ENCODE data around the gene EVX1. TPM values are rescaled to one million over a fixed set of nuclear protein-coding genes. Genes with fewer than 3 reads are reported as not detected.

Gene EVX1
- total RNA-seq, 1 experiment from 2014 or later, result not detected

DNA sequence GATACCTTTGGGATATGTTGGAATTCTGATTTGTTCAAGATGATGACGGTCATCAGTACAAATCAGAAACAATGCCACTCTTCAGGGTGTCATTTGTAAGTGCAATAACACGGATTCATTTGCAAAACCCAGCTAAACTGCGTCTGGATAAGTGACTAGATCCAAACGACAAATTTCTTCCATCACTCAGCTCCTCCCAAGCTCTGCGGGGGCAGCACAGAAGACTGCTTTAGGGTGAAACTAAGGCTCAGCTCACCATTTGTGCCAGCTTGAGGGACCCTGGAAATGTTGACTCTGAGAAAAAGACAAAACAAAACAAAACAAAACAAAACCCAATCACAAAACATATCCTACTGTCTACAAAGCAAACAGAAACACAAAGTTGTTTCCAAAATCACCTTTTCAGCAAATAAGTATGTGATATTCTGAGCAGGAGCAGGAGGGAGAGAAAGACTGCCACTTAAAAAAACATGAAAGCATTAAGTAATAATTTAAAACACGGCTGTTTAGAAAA, 8.0 kb downstream of the EVX1 start:
- no peak overlapping the region for H2AFZ ChIP-seq (ENCODE audit: low read length)
- no peak overlapping the region for H3K4me2 ChIP-seq (ENCODE audit: low read depth, low read length, poor library complexity, severe bottlenecking)
- no peaks in the 10 kb centered on the region for H3K9me3 ChIP-seq (ENCODE audit: low read length)
- H3K9me2 ChIP-seq (replicated peaks; ENCODE audit: insufficient read depth, low read length), result no peaks in the 10 kb centered on the region
- no peaks in the 10 kb centered on the region for H3K27me3 ChIP-seq (ENCODE audit: low read length)
- no peak overlapping the region for H3K27ac ChIP-seq (ENCODE audit: low read length)
- no peaks in the 10 kb centered on the region for H3K79me2 ChIP-seq (ENCODE audit: low read length)
- H3K9ac ChIP-seq (ENCODE audit: low read length), result no peak overlapping the region
- H4K20me1 ChIP-seq (ENCODE audit: insufficient read depth, low read depth, low read length), result no peaks in the 10 kb centered on the region
- peaks cover 9% of the 10 kb centered on the region for H3K4me1 ChIP-seq (ENCODE audit: low read length)
- no peak overlapping the region for H3K4me3 ChIP-seq (ENCODE audit: low read length)
- H3K36me3 ChIP-seq (ENCODE audit: insufficient read depth, low read length), result no peaks in the 10 kb centered on the region
- DNase-seq, result no peak

DNA sequence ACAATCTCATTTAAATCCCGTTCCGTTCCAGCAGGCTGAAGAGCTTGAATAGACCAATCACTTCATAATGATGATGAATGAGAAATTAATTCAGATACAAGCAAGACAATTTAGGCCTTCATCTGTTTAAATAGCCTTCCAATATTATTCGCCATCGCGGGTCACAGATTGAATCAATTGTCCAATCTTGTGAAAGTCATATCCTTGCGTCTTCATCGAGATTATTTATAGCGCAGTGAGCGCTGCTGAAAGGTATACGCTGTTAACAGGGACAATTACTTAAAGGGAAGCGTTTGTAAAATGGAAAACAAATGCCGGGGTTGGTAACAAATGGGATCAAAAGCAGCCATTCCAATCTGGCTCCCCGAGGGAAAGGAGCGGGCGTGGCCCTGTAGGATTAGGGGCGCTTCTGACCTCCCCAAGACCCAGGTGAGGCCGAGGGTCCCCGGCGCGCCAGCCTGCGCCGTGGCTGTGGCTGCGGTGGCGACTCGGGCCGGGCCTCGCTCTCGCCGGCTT, 8.6 kb downstream of the EVX1 start:
- Histone ChIP-seq H3K27me3 (ENCODE audit: low read length) (no peaks in the 10 kb centered on the region), H3K4me2 (ENCODE audit: low read depth, low read length, poor library complexity, severe bottlenecking) (no peak overlapping the region), H3K4me1 (ENCODE audit: low read length) (peaks cover 9% of the 10 kb centered on the region)

DNA sequence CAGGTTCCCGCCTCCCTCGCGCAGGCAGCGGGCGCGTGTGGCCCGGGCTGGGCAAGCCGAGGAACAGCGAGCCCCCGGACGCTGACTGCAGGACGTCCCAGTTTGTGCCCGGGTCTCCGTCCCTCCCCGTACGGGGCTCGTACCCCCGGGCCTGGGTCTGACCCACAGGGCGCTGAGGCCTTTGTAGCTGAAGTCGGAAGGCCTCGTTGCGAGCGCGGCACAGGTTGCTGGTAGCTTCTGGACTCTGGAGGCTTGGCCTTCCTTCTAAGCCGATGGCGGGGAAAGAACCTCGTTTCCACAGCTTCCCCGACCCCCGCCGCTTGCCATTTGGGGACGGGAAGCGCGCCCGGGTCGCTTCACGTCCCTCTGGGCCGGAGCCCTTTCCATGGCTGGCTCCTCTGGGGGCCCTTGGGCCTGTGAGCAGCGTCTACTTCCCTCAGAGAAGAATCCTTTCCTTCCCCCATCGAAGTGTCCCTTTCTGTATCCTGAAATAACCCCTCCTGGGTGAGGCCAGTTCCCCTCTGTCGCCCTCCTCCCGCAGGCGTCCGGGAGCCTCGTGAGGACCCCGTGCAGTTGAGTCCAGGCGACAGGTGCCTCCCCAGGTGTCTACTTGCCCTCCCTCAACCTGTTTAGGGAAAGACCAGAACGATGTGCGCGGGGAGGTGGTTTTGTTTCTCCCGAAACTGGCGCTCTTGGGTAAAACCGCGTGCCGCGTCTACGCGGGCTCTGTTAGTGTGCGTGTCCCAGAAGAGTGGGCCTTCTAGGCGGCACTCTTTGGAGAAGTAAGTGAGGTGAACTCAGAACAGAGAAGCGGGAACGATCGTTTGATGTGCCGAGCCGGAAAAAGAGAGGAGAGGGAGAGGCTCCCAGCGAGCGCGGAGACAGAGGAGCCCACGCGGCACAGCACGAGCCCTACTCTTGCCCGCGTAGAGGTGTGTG, 9.3 kb downstream of the EVX1 start:
- H3K36me3 ChIP-seq (ENCODE audit: insufficient read depth, low read length), result no peaks in the 10 kb centered on the region
- DNase-seq, result no peak
- no peak overlapping the region for H3K4me3 ChIP-seq (ENCODE audit: low read length)
- no peaks in the 10 kb centered on the region for H3K9me2 ChIP-seq (replicated peaks; ENCODE audit: insufficient read depth, low read length)
- no peaks in the 10 kb centered on the region for H3K9me3 ChIP-seq (ENCODE audit: low read length)
- H4K20me1 ChIP-seq (ENCODE audit: insufficient read depth, low read depth, low read length), result no peaks in the 10 kb centered on the region
- H3K4me2 ChIP-seq (ENCODE audit: low read depth, low read length, poor library complexity, severe bottlenecking), result no peak overlapping the region
- no peaks in the 10 kb centered on the region for H3K27me3 ChIP-seq (ENCODE audit: low read length)
- H3K4me1 ChIP-seq (ENCODE audit: low read length), result peaks cover 9% of the 10 kb centered on the region
- H3K9ac ChIP-seq (ENCODE audit: low read length), result no peak overlapping the region
- H2AFZ ChIP-seq (ENCODE audit: low read length), result no peak overlapping the region
- H3K27ac ChIP-seq (ENCODE audit: low read length), result no peak overlapping the region
- H3K79me2 ChIP-seq (ENCODE audit: low read length), result no peaks in the 10 kb centered on the region

More for the DNA sequence above, 8.6 kb downstream of the EVX1 start:
- Histone ChIP-seq H2AFZ (ENCODE audit: low read length) (no peak overlapping the region), H3K9me3 (ENCODE audit: low read length) (no peaks in the 10 kb centered on the region), H3K79me2 (ENCODE audit: low read length) (no peaks in the 10 kb centered on the region), H3K9ac (ENCODE audit: low read length) (no peak overlapping the region), H3K4me3 (ENCODE audit: low read length) (no peak overlapping the region), H3K36me3 (ENCODE audit: insufficient read depth, low read length) (no peaks in the 10 kb centered on the region), H3K9me2 (replicated peaks; ENCODE audit: insufficient read depth, low read length) (no peaks in the 10 kb centered on the region), H4K20me1 (ENCODE audit: insufficient read depth, low read depth, low read length) (no peaks in the 10 kb centered on the region), H3K27ac (ENCODE audit: low read length) (no peak overlapping the region)
- DNase-seq, result no peak

- Histone ChIP-seq H3K9me2 (replicated peaks; ENCODE audit: insufficient read depth, low read length) (no peaks in the 10 kb centered on the region), H3K36me3 (ENCODE audit: insufficient read depth, low read length) (no peaks in the 10 kb centered on the region), H3K4me1 (ENCODE audit: low read length) (no peaks in the 10 kb centered on the region), H3K27me3 (ENCODE audit: low read length) (no peaks in the 10 kb centered on the region), H2AFZ (ENCODE audit: low read length) (no peak overlapping the region), H3K79me2 (ENCODE audit: low read length) (no peaks in the 10 kb centered on the region), H3K4me3 (ENCODE audit: low read length) (no peak overlapping the region), H3K9me3 (ENCODE audit: low read length) (no peaks in the 10 kb centered on the region), H3K4me2 (ENCODE audit: low read depth, low read length, poor library complexity, severe bottlenecking) (no peak overlapping the region), H4K20me1 (ENCODE audit: insufficient read depth, low read depth, low read length) (no peaks in the 10 kb centered on the region), H3K27ac (ENCODE audit: low read length) (no peak overlapping the region), H3K9ac (ENCODE audit: low read length) (no peak overlapping the region)
- DNase-seq, result no peak
These were observed 12.0 kb downstream of the EVX1 start for GRCh38 chr7:27254625-27255024.

GRCh38 chr7:27260211-27260610, 17.6 kb downstream of the EVX1 start:
- Histone ChIP-seq H3K9ac (ENCODE audit: low read length) (no peak overlapping the region), H3K27ac (ENCODE audit: low read length) (no peak overlapping the region), H3K27me3 (ENCODE audit: low read length) (no peaks in the 10 kb centered on the region), H3K9me2 (replicated peaks; ENCODE audit: insufficient read depth, low read length) (no peaks in the 10 kb centered on the region), H3K9me3 (ENCODE audit: low read length) (no peaks in the 10 kb centered on the region), H2AFZ (ENCODE audit: low read length) (no peak overlapping the region), H3K36me3 (ENCODE audit: insufficient read depth, low read length) (no peaks in the 10 kb centered on the region), H3K79me2 (ENCODE audit: low read length) (no peaks in the 10 kb centered on the region), H3K4me3 (ENCODE audit: low read length) (no peak overlapping the region), H3K4me1 (ENCODE audit: low read length) (no peaks in the 10 kb centered on the region), H4K20me1 (ENCODE audit: insufficient read depth, low read depth, low read length) (no peaks in the 10 kb centered on the region), H3K4me2 (ENCODE audit: low read depth, low read length, poor library complexity, severe bottlenecking) (no peak overlapping the region)
- no peak for DNase-seq

DNA sequence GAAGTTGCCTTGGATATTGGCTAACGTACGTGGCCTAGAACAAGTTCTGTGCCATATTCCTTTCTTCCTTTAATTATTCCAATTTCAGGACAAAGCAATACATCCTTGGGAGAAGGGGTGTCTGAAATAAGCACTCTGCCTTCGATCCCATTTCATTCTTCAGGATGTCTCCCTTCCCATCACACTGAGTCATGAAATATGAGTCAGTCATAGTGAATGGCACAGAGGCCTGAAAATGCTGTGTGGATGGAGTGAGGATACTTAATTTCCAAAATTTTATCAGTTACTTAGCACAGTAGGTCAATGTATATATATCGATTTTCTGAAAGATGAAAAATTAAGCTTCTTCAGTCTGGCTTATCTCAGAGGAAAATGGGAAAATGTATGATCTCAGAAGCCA, 19.5 kb downstream of the EVX1 start:
- no peak for DNase-seq
- Histone ChIP-seq H2AFZ (ENCODE audit: low read length) (no peak overlapping the region), H3K9ac (ENCODE audit: low read length) (no peak overlapping the region), H3K9me3 (ENCODE audit: low read length) (no peaks in the 10 kb centered on the region), H4K20me1 (ENCODE audit: insufficient read depth, low read depth, low read length) (no peaks in the 10 kb centered on the region), H3K9me2 (replicated peaks; ENCODE audit: insufficient read depth, low read length) (no peaks in the 10 kb centered on the region), H3K27ac (ENCODE audit: low read length) (no peak overlapping the region), H3K4me1 (ENCODE audit: low read length) (no peaks in the 10 kb centered on the region), H3K36me3 (ENCODE audit: insufficient read depth, low read length) (no peaks in the 10 kb centered on the region), H3K4me3 (ENCODE audit: low read length) (no peak overlapping the region), H3K4me2 (ENCODE audit: low read depth, low read length, poor library complexity, severe bottlenecking) (no peak overlapping the region), H3K27me3 (ENCODE audit: low read length) (no peaks in the 10 kb centered on the region), H3K79me2 (ENCODE audit: low read length) (no peaks in the 10 kb centered on the region)

- no peak for DNase-seq
- Histone ChIP-seq H3K27me3 (ENCODE audit: low read length) (no peaks in the 10 kb centered on the region), H3K9me3 (ENCODE audit: low read length) (no peaks in the 10 kb centered on the region), H3K9ac (ENCODE audit: low read length) (no peak overlapping the region), H3K4me3 (ENCODE audit: low read length) (no peak overlapping the region), H3K9me2 (replicated peaks; ENCODE audit: insufficient read depth, low read length) (no peaks in the 10 kb centered on the region), H3K79me2 (ENCODE audit: low read length) (no peaks in the 10 kb centered on the region), H3K36me3 (ENCODE audit: insufficient read depth, low read length) (no peaks in the 10 kb centered on the region), H3K4me2 (ENCODE audit: low read depth, low read length, poor library complexity, severe bottlenecking) (no peak overlapping the region), H3K27ac (ENCODE audit: low read length) (no peak overlapping the region), H3K4me1 (ENCODE audit: low read length) (no peaks in the 10 kb centered on the region), H2AFZ (ENCODE audit: low read length) (no peak overlapping the region; the same call in 1 of the 2 replicates), H4K20me1 (ENCODE audit: insufficient read depth, low read depth, low read length) (no peaks in the 10 kb centered on the region)
These were observed 21.2 kb downstream of the EVX1 start for GRCh38 chr7:27263781-27264180.

GRCh38 chr7:27269455-27269854, 26.9 kb downstream of the EVX1 start:
- no peak overlapping the region for H3K4me3 ChIP-seq (ENCODE audit: low read length)
- peaks cover 4% of the 10 kb centered on the region for H3K9me3 ChIP-seq (ENCODE audit: low read length)
- H3K9me2 ChIP-seq (replicated peaks; ENCODE audit: insufficient read depth, low read length), result no peaks in the 10 kb centered on the region
- no peaks in the 10 kb centered on the region; the same call in 1 of the 2 replicates for H3K27me3 ChIP-seq (ENCODE audit: low read length)
- no peaks in the 10 kb centered on the region for H3K36me3 ChIP-seq (ENCODE audit: insufficient read depth, low read length)
- H2AFZ ChIP-seq (ENCODE audit: low read length), result no peak overlapping the region
- no peak overlapping the region for H3K27ac ChIP-seq (ENCODE audit: low read length)
- no peaks in the 10 kb centered on the region for H3K79me2 ChIP-seq (ENCODE audit: low read length)
- no peak overlapping the region for H3K9ac ChIP-seq (ENCODE audit: low read length)
- H3K4me1 ChIP-seq (ENCODE audit: low read length), result no peaks in the 10 kb centered on the region
- no peaks in the 10 kb centered on the region for H4K20me1 ChIP-seq (ENCODE audit: insufficient read depth, low read depth, low read length)
- DNase-seq, result no peak
- H3K4me2 ChIP-seq (ENCODE audit: low read depth, low read length, poor library complexity, severe bottlenecking), result no peak overlapping the region
